Caco-2 (cell line): ENCODE data around the gene ANP32B. TPM values are rescaled to one million over a fixed set of nuclear protein-coding genes. Genes with fewer than 3 reads are reported as not detected.

ENCODE experiments used
- BruUV-seq: library from RNA; stranded (reverse); fragments of 400-500 nt; replicated peaks from 2 replicates; lab custom pipeline; 2021; lab: Mats Ljungman, UMichigan
- CTCF ChIA-PET: fragments of 300-600 bp; sonication (Branson Sonifier 250); formaldehyde crosslinking; loops from one replicate; lab custom pipeline; 2022; ENCODE audit warnings: antibody characterized with exemption; lab: Charles Lee
- POLR2A ChIA-PET: fragments of 300-600 bp; sonication (Branson Sonifier 250); formaldehyde crosslinking; loops from one replicate; lab custom pipeline; 2022; ENCODE audit warnings: antibody characterized with exemption; lab: Charles Lee
- DNase-seq, 2 experiments: peaks; one replicate each; pipeline versions ENCODE4 v3.0.0 to v3.0.0-alpha.2; 2020 to 2022
- H3K27me3 ChIP-seq: replicated peaks from 2 replicates; pipeline ENCODE4 v1.6.0; 2011; ENCODE audit warnings: low read length; ENCODE audit not compliant: control insufficient read depth, insufficient read depth
- H3K36me3 ChIP-seq: 2 replicates; pipeline ENCODE4 v1.5.1; 2011; ENCODE audit warnings: low read length; ENCODE audit not compliant: control insufficient read depth, insufficient read depth
- H3K4me1 ChIP-seq: fragments of 250-450 bp; sonication (Bioruptor Pico); 2 replicates; pipeline ENCODE4 v1.5.1; 2020; ENCODE audit warnings: mild to moderate bottlenecking
- H3K4me3 ChIP-seq: 2 replicates; pipeline ENCODE4 v1.5.1; 2011; ENCODE audit warnings: low read depth, mild to moderate bottlenecking, control low read depth, low read length
- H3K9me3 ChIP-seq: fragments of 250-450 bp; sonication (Bioruptor Pico); 2 replicates; pipeline ENCODE4 v1.5.1; 2020; ENCODE audit warnings: mild to moderate bottlenecking, moderate library complexity
- H3K27ac Mint-ChIP-seq: one replicate; pipeline ENCODE4 v1.8.0; 2022; ENCODE audit warnings: mixed read lengths; ENCODE audit not compliant: unreplicated experiment
- H3K27me3 Mint-ChIP-seq: one replicate; pipeline ENCODE4 v1.8.0; 2022; ENCODE audit warnings: mixed read lengths; ENCODE audit not compliant: insufficient read depth, unreplicated experiment
- H3K36me3 Mint-ChIP-seq: one replicate; pipeline ENCODE4 v1.8.0; 2022; ENCODE audit warnings: mild to moderate bottlenecking, mixed read lengths; ENCODE audit not compliant: insufficient read depth, unreplicated experiment
- H3K4me1 Mint-ChIP-seq: one replicate; pipeline ENCODE4 v1.8.0; 2022; ENCODE audit warnings: low read depth, mixed read lengths; ENCODE audit not compliant: unreplicated experiment
- H3K4me3 Mint-ChIP-seq: one replicate; pipeline ENCODE4 v1.8.0; 2022; ENCODE audit warnings: mild to moderate bottlenecking, moderate library complexity, mixed read lengths; ENCODE audit not compliant: unreplicated experiment
- H3K9me3 Mint-ChIP-seq: one replicate; pipeline ENCODE4 v1.8.0; 2022; ENCODE audit warnings: mixed read lengths; ENCODE audit not compliant: unreplicated experiment
- intact Hi-C: fragments of 100-400 bp; cut with micrococcal nuclease; formaldehyde crosslinking; loops from one replicate; pipeline ENCODE4 v1.10.0; 2022; ENCODE audit not compliant: unreplicated experiment
- total RNA-seq: library from RNA; stranded (reverse); gene quantifications from 2 replicates; pipeline ENCODE4 v1.2.3, GENCODE V29; 2022
- TF ChIP-seq, protein P1 (sequence below), 2 experiments: fragments of 200-600 bp in 1 of 2; IDR thresholded peaks; 1 replicate in 1 of 2; 2 replicates in 1 of 2; pipeline versions ENCODE4 v1.5.1 to v1.8.0; 2011 to 2022; ENCODE audit warnings: antibody characterized with exemption in 1 of 2, control low read depth in 1 of 2, inconsistent platforms in 1 of 2, low read depth in 1 of 2, low read length in 1 of 2, mild to moderate bottlenecking in 1 of 2, moderate library complexity in 1 of 2; ENCODE audit not compliant: insufficient read depth in 1 of 2, severe bottlenecking in 1 of 2, unreplicated experiment in 1 of 2

ANP32B gene
- total RNA-seq, 1 experiment from 2014 or later = 317 TPM

DNA sequence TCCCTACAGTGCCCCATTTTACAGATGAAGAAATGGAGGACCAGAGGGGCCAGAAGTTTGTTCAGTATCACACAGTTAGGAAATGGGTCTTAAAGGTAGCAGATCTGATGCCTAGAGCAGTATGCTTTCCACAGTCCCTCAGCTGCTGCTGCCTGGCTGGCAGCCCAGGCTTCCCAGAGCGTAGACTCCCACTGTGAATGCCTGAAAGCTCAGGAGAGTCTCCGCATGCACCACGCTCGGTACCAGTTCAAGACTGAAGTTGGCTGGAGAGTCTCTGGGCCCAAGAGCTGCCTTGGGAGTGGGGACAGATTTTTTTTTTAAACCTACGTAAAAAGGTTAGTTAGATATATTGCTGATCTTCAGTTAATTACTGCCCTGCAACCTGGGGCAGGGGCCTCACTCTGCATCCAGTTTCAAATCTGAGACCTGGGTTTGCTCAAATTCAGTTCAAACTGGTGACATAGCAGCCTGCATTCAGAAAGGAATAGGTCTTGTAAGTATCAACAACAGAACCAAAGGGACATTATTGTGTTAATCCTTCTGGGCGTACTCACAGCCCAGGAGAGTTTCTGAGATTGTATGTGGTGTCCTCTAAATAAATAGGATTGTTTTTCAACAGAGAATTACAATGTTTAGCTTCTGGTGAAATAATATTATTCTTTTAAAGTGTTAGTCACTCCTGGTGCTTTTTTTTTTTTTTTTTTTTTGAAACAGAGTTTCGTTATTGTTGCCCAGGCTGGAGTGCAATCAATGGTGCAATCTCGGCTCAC, 81.7 kb downstream of the ANP32B start:
- Mint-ChIP-seq H3K9me3 (no peaks in the 10 kb centered on the region), H3K27me3 (no peaks in the 10 kb centered on the region), H3K4me1 (no peaks in the 10 kb centered on the region), H3K27ac (no peak overlapping the region), H3K4me3 (no peak overlapping the region), H3K36me3 (peaks cover 54% of the 10 kb centered on the region)
- ChIA-PET POLR2A (no interaction called here), CTCF (no interaction called here)
- TF ChIP-seq, protein P1, sequence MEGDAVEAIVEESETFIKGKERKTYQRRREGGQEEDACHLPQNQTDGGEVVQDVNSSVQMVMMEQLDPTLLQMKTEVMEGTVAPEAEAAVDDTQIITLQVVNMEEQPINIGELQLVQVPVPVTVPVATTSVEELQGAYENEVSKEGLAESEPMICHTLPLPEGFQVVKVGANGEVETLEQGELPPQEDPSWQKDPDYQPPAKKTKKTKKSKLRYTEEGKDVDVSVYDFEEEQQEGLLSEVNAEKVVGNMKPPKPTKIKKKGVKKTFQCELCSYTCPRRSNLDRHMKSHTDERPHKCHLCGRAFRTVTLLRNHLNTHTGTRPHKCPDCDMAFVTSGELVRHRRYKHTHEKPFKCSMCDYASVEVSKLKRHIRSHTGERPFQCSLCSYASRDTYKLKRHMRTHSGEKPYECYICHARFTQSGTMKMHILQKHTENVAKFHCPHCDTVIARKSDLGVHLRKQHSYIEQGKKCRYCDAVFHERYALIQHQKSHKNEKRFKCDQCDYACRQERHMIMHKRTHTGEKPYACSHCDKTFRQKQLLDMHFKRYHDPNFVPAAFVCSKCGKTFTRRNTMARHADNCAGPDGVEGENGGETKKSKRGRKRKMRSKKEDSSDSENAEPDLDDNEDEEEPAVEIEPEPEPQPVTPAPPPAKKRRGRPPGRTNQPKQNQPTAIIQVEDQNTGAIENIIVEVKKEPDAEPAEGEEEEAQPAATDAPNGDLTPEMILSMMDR (IDR thresholded peaks at IDR 0.05; ENCODE audit: insufficient read depth in 1 of 2, low read depth in 1 of 2, low read length in 1 of 2, severe bottlenecking in 1 of 2, unreplicated experiment in 1 of 2) = no peak
- H3K27me3 ChIP-seq = no peaks in the 10 kb centered on the region
- no peaks in the 10 kb centered on the region for H3K4me1 ChIP-seq
- H3K36me3 ChIP-seq = peaks cover 3% of the 10 kb centered on the region
- H3K9me3 ChIP-seq = no peaks in the 10 kb centered on the region
- no peak for DNase-seq
- intact Hi-C loops = no loop called here
- no peak overlapping the region for H3K4me3 ChIP-seq
- BruUV-seq = no TSS peak

Other genes starting within 250 kb of the ANP32B start
- not detected in 2 replicates for gene FOXE1, start 130.1 kb upstream of the ANP32B start, total RNA-seq
- gene TRMO, start 60.8 kb upstream of the ANP32B start, total RNA-seq = 10.0 and 15.2 TPM in 2 replicates
- gene HEMGN, start 45.2 kb upstream of the ANP32B start, total RNA-seq = not detected in 2 replicates
- gene NANS, start 73.4 kb downstream of the ANP32B start, total RNA-seq = 68.7 and 71.7 TPM in 2 replicates
- 30.3 and 34.5 TPM in 2 replicates for gene TRIM14, start 135.9 kb downstream of the ANP32B start, total RNA-seq
- gene CORO2A, start 209.3 kb downstream of the ANP32B start, total RNA-seq = 18.9 and 20.0 TPM in 2 replicates